ENCODE results near the gene HHIP. TPM values are rescaled to one million over a fixed set of nuclear protein-coding genes. Genes with fewer than 3 reads are reported as not detected.

HHIP gene
- total RNA-seq, 1 experiment from 2014 or later, result not detected

GRCh38 chr4:144674711-144675110 is 28.8 kb downstream of the HHIP start:
- CTCF ChIA-PET, result no interaction called here
- Histone ChIP-seq H3K27ac (ENCODE audit: low read depth, low read length) (no peak overlapping the region), H3K9me3 (ENCODE audit: control insufficient read depth in 1 of 2, insufficient read depth in 1 of 2, low read depth in 1 of 2, low read length in 2 of 2) (no peaks in the 10 kb centered on the region), H3K4me3 (replicated peaks in 1 of 2; ENCODE audit: low read depth in 1 of 2, low read length in 2 of 2) (no peak overlapping the region), H3K27me3 (ENCODE audit: insufficient read depth, low read length) (no peaks in the 10 kb centered on the region), H3K9ac (ENCODE audit: low read length) (no peak overlapping the region), H2AFZ (ENCODE audit: low read depth, low read length, poor library complexity, severe bottlenecking) (no peak overlapping the region), H3K4me2 (ENCODE audit: low read length) (no peak overlapping the region), H3K9me2 (ENCODE audit: insufficient read depth) (no peaks in the 10 kb centered on the region), H3K79me2 (ENCODE audit: insufficient read depth, low read length) (no peaks in the 10 kb centered on the region), H3K36me3 (ENCODE audit: control insufficient read depth in 1 of 2, insufficient read depth in 2 of 2, low read length in 2 of 2) (no peaks in the 10 kb centered on the region), H3K4me1 (ENCODE audit: control insufficient read depth in 1 of 2, insufficient read depth in 2 of 2, low read length in 2 of 2) (no peaks in the 10 kb centered on the region), H4K20me1 (ENCODE audit: insufficient read depth) (no peaks in the 10 kb centered on the region)
- RAD21 ChIA-PET (ENCODE audit: low non-redundant PET in 1 of 2, low total read pairs in 2 of 2, uncharacterized antibody in 2 of 2, unreplicated experiment in 2 of 2), result no interaction called here
- BruUV-seq (replicated peaks), result no TSS peak
- no peak for DNase-seq (ENCODE audit: low read depth, low spot score)
- POLR2A ChIA-PET, result no interaction called here
- intact Hi-C loops (cut with micrococcal nuclease), result no loop called here
- ATAC-seq, result no peak
- TF ChIP-seq CBX3 (IDR thresholded peaks at IDR 0.05; ENCODE audit: low read depth) (no peak), FOSL1 (IDR thresholded peaks at IDR 0.05; ENCODE audit: low read depth) (no peak), RAD21 (IDR thresholded peaks at IDR 0.05; ENCODE audit: low read depth) (no peak), ELF1 (IDR thresholded peaks at IDR 0.05; ENCODE audit: borderline replicate concordance, low read depth) (no peak), JUND (IDR thresholded peaks at IDR 0.05) (no peak), SIN3A (IDR thresholded peaks at IDR 0.05; ENCODE audit: low read depth) (no peak), CTCF (IDR thresholded peaks at IDR 0.05 in 2 of 3, conservative IDR thresholded peaks at IDR 0.05 in 1 of 3; ENCODE audit: borderline replicate concordance in 1 of 3, insufficient read depth in 1 of 3, low read depth in 2 of 3, low read length in 2 of 3) (no peak), MAX (IDR thresholded peaks at IDR 0.05) (no peak), CEBPB (IDR thresholded peaks at IDR 0.05; ENCODE audit: low read depth) (no peak), ATF3 (IDR thresholded peaks at IDR 0.05) (no peak), YY1 (IDR thresholded peaks at IDR 0.05; ENCODE audit: extremely low read depth, insufficient replicate concordance, low read depth, low read length) (no peak), REST (IDR thresholded peaks at IDR 0.05; ENCODE audit: low read depth) (no peak)
